Mesothelial cell of epicardium (in vitro differentiated cells): Measurements from ENCODE around the gene SPATA12. TPM values are rescaled to one million over a fixed set of nuclear protein-coding genes. Genes with fewer than 3 reads are reported as not detected.
A peak's percentile ranks its signal among the peaks of the same experiment; 100 is the strongest.

ENCODE experiments used
- DNase-seq, 2 experiments: peaks; one replicate each; pipeline ENCODE4 v3.0.0; 2021; ENCODE audit warnings: low spot score in 2 of 2; ENCODE audit not compliant: unreplicated experiment in 2 of 2
- H3K27ac Mint-ChIP-seq: 2 replicates; pipeline ENCODE4 v1.8.0; 2021; ENCODE audit warnings: mixed read lengths
- H3K27me3 Mint-ChIP-seq: 2 replicates; pipeline ENCODE4 v1.8.0; 2021; ENCODE audit warnings: low read depth, mixed read lengths
- H3K36me3 Mint-ChIP-seq: 2 replicates; pipeline ENCODE4 v1.8.0; 2021; ENCODE audit warnings: mixed read lengths
- H3K4me1 Mint-ChIP-seq: 2 replicates; pipeline ENCODE4 v1.8.0; 2021; ENCODE audit warnings: mixed read lengths
- H3K4me3 Mint-ChIP-seq: 2 replicates; pipeline ENCODE4 v1.8.0; 2021; ENCODE audit warnings: mild to moderate bottlenecking, moderate library complexity, mixed read lengths
- H3K9me3 Mint-ChIP-seq: 2 replicates; pipeline ENCODE4 v1.8.0; 2021; ENCODE audit warnings: mixed read lengths
- CTCF ChIP-seq: fragments of 200-600 bp; sonication (generic); IDR thresholded peaks from one replicate; pipeline ENCODE4 v1.5.0; 2021; ENCODE audit warnings: antibody characterized with exemption; ENCODE audit not compliant: unreplicated experiment
- total RNA-seq: library from RNA; stranded (reverse); gene quantifications from 3 replicates; pipeline ENCODE4 v1.2.1, GENCODE V29; 2021

SPATA12 gene
- total RNA-seq, 1 donor from 2014 or later, result not detected

GRCh38 chr3:57112206-57112605 is 51.7 kb downstream of the SPATA12 start:
- no peaks in the 10 kb centered on the region for H3K27me3 Mint-ChIP-seq
- no peak overlapping the region for H3K4me3 Mint-ChIP-seq
- no peak for TF ChIP-seq CTCF
- H3K27ac Mint-ChIP-seq, result no peak overlapping the region
- no peak for DNase-seq
- H3K9me3 Mint-ChIP-seq, result no peaks in the 10 kb centered on the region
- peaks cover 26% of the 10 kb centered on the region for H3K36me3 Mint-ChIP-seq
- H3K4me1 Mint-ChIP-seq, result peaks cover 3% of the 10 kb centered on the region

- H3K4me3 Mint-ChIP-seq, result no peak overlapping the region
- H3K27me3 Mint-ChIP-seq, result no peaks in the 10 kb centered on the region
- no peak overlapping the region for H3K27ac Mint-ChIP-seq
- peaks cover 20% of the 10 kb centered on the region for H3K4me1 Mint-ChIP-seq
- no peak for TF ChIP-seq CTCF
- H3K9me3 Mint-ChIP-seq, result no peaks in the 10 kb centered on the region
- H3K36me3 Mint-ChIP-seq, result peaks cover 17% of the 10 kb centered on the region
- no peak for DNase-seq
These were observed 56.0 kb downstream of the SPATA12 start for GRCh38 chr3:57116501-57116900.

- DNase-seq, result no peak
- H3K9me3 Mint-ChIP-seq, result no peaks in the 10 kb centered on the region
- peaks cover 20% of the 10 kb centered on the region for H3K4me1 Mint-ChIP-seq
- peaks cover 9% of the 10 kb centered on the region for H3K36me3 Mint-ChIP-seq
- TF ChIP-seq CTCF, result no peak
- H3K4me3 Mint-ChIP-seq, result no peak overlapping the region
- H3K27me3 Mint-ChIP-seq, result no peaks in the 10 kb centered on the region
- H3K27ac Mint-ChIP-seq, result peak overlapping the region; percentile 2
These were observed 57.8 kb downstream of the SPATA12 start for GRCh38 chr3:57118254-57118653.

- peaks cover 3% of the 10 kb centered on the region for H3K36me3 Mint-ChIP-seq
- no peaks in the 10 kb centered on the region for H3K27me3 Mint-ChIP-seq
- no peak for TF ChIP-seq CTCF
- peaks cover 21% of the 10 kb centered on the region for H3K4me1 Mint-ChIP-seq
- DNase-seq, result no peak
- no peak overlapping the region for H3K4me3 Mint-ChIP-seq
- H3K27ac Mint-ChIP-seq, result peak overlapping the region; percentile 90
- no peaks in the 10 kb centered on the region for H3K9me3 Mint-ChIP-seq
These were observed 59.6 kb downstream of the SPATA12 start for GRCh38 chr3:57120040-57120439.

GRCh38 chr3:57120451-57121174 is 60.1 kb downstream of the SPATA12 start:
- no peaks in the 10 kb centered on the region for H3K9me3 Mint-ChIP-seq
- H3K36me3 Mint-ChIP-seq, result peaks cover 3% of the 10 kb centered on the region
- no peak for TF ChIP-seq CTCF
- no peak for DNase-seq
- no peak overlapping the region for H3K4me3 Mint-ChIP-seq
- no peaks in the 10 kb centered on the region for H3K27me3 Mint-ChIP-seq
- H3K4me1 Mint-ChIP-seq, result peaks cover 25% of the 10 kb centered on the region
- H3K27ac Mint-ChIP-seq, result peak overlapping the region; percentile 90

Other genes starting within 250 kb of the SPATA12 start
- gene IL17RD, start 104.7 kb downstream of the SPATA12 start, total RNA-seq, result 27.5 to 30.3 TPM (median 27.9 TPM) in 3 replicates
- 1.5 to 2.4 TPM (median 1.7 TPM) in 3 replicates for gene HESX1, start 139.3 kb downstream of the SPATA12 start, total RNA-seq
- 38.6 to 42.0 TPM (median 41.8 TPM) in 3 replicates for gene APPL1, start 167.1 kb downstream of the SPATA12 start, total RNA-seq
- gene ASB14, start 232.0 kb downstream of the SPATA12 start, total RNA-seq, result not detected in 3 replicates